RWPE1 (cell line): ENCODE data around the gene SACS.

Experiments
- CTCF ChIA-PET: fragments of 350-600 bp; sonication (Branson Sonifier 250); formaldehyde crosslinking; extraction: SDS; loops from one replicate; lab custom pipeline; 2021; lab: Yijun Ruan, JAX
- POLR2A ChIA-PET: fragments of 400-600 bp; formaldehyde crosslinking; extraction: SDS; loops from one replicate; lab custom pipeline; 2020; ENCODE audit warnings: antibody characterized with exemption; ENCODE audit not compliant: low non-redundant PET; lab: Yijun Ruan, JAX
- DNase-seq: peaks from one replicate; pipeline ENCODE4 v3.0.0; 2012; ENCODE audit warnings: low spot score
- H3K27ac ChIP-seq: fragments of 450-650 bp; 2 replicates; pipeline ENCODE4 v1.5.1; 2017
- CTCF ChIP-seq: fragments of 450-650 bp; conservative IDR thresholded peaks from 2 replicates; pipeline ENCODE4 v1.5.1; 2017; ENCODE audit warnings: low read depth, mild to moderate bottlenecking

The SACS gene

GRCh38 chr13:23470790-23471614, 37.5 kb upstream of the SACS start:
- ChIA-PET POLR2A (no interaction called here), CTCF (no interaction called here)
- H3K27ac ChIP-seq, result no peak overlapping the region
- no peak for TF ChIP-seq CTCF
- no peak for DNase-seq

- H3K27ac ChIP-seq, result no peak overlapping the region
- no peak for TF ChIP-seq CTCF
- CTCF ChIA-PET, result no interaction called here
- POLR2A ChIA-PET, result no interaction called here
- DNase-seq, result no peak
Observed at GRCh38 chr13:23469951-23470421, 36.5 kb upstream of the SACS start.

- CTCF ChIA-PET, result interaction anchor here (0.5 to 0.8 kb wide), 5 partner anchors 34 to 1504 kb away, joined by 3 to 4 read pairs (median 3); no protein-coding TSS in a partner anchor
- no peak for TF ChIP-seq CTCF
- POLR2A ChIA-PET, result no interaction called here
- no peak for DNase-seq
- H3K27ac ChIP-seq, result no peak overlapping the region
Observed at GRCh38 chr13:23468811-23469210, 35.3 kb upstream of the SACS start.

GRCh38 chr13:23467932-23468278, 34.4 kb upstream of the SACS start:
- no peak for TF ChIP-seq CTCF
- no peak for DNase-seq
- ChIA-PET POLR2A (no interaction called here), CTCF (interaction anchor here (1.0 to 1.6 kb wide), 3 partner anchors 240 to 420 kb away, joined by 5 to 6 read pairs (median 6); no protein-coding TSS in a partner anchor)
- no peak overlapping the region for H3K27ac ChIP-seq

GRCh38 chr13:23467048-23467931, 33.8 kb upstream of the SACS start:
- ChIA-PET POLR2A (no interaction called here), CTCF (interaction anchor here (0.6 to 1.6 kb wide), 6 partner anchors 14 to 432 kb away, joined by 3 to 6 read pairs (median 4); no protein-coding TSS in a partner anchor)
- no peak for TF ChIP-seq CTCF

More at GRCh38 chr13:23467048-23467931, 33.8 kb upstream of the SACS start:
- no peak for DNase-seq
- H3K27ac ChIP-seq, result no peak overlapping the region
